HG03103 (cell line): ENCODE data around the gene SEC22A.

Source experiments
- ATAC-seq: cut with Tn5 transposase; IDR thresholded peaks from one replicate; pipeline ENCODE4 v1.9.1; 2021; ENCODE audit warnings: low read depth; ENCODE audit not compliant: unreplicated experiment

The SEC22A gene

GRCh38 chr3:123300583-123300982 is 98.8 kb downstream of the SEC22A start:
- ATAC-seq: no peak

GRCh38 chr3:123301331-123302184 is 99.8 kb downstream of the SEC22A start:
- ATAC-seq: no peak

GRCh38 chr3:123302961-123303360 is 101.2 kb downstream of the SEC22A start:
- ATAC-seq: no peak

DNA sequence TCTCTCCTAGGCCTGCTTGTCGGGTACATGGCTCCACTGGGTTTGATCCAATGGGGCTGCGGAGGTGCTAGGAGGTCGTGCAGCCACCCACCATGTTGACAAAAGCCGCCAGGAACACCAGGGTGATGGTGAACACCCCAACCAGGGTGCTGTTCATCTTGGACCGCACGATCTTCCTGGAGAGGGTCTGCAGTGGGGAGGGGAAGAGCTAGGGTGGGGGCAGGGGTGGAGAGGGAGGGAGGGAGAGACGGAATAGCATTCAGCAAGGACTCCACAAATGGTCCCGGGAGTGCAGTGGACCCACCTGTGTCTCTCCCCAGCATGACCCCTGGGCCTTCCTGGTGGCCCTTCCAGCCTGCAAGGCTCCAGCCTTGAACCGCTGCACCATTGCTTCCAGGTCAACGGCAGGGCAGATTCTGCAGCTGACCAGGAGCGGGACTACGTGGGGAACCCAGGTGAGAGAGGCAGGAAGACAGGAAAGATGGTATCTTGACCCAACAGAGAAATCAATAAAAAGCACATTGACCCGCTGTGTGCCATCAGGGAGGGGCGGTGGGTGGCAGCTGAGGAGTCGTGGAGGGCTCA is 102.3 kb downstream of the SEC22A start:
- no peak for ATAC-seq

DNA sequence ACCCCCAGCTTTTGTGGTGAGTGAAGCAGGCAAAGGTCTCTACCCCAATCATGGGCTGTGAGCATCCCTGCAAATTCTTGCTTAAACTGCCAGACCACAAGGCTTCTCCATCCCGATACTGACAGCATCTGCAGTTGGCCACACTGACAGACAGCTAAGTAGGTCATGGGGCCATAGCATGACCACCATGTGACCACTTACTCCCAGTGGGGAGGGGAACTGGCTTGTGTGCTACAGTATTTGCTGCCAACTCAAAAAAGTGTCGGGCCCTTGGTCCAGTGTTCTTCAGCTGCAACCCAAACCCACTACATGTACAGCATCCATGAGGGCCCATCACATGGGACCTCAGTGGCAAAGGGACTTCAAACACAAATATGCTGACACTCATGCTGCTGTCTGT is 103.4 kb downstream of the SEC22A start:
- no peak for ATAC-seq

- no peak for ATAC-seq
Observed at GRCh38 chr3:123307064-123307463, 105.3 kb downstream of the SEC22A start.

- no peak for ATAC-seq
Observed at GRCh38 chr3:123310186-123310585, 108.4 kb downstream of the SEC22A start.

DNA sequence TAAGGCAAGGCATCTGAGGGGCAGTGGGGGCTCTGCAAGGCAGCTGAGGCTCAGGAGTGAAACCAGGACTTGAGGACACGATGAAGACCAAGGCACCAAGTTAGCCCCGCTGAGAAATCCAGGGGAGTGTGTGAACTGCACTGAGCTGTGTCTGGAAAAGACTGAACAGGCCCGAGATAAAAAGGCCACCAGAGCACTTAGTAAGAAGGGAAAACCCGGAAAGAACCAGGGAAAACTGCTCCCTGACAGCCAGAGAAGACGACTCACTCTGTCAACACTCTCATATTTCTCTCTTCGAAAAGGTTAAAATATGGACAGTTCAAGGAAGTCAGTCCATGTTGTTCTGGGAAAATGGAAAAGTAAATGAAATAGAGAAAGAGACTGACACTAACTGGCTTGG is 109.0 kb downstream of the SEC22A start:
- no peak for ATAC-seq

DNA sequence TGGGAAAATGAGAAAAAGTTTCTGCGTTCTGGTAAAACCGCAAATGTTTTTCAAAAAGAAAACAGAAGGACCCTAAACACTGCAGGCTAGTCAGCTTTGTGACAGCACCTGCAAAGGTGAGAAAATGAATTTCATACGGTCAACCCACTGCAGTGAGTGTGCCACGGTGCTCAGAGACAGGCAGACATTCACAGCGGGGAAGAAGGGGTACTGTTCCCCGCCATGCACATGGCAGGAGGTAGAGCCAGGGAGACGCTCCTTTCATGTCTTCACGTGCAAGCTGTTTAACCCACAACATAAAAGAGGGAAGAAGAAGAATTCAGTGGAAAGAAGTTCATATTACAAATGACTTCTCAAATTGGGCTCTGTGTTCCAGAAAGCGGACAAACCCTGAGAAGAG is 109.5 kb downstream of the SEC22A start:
- ATAC-seq: no peak

- no peak for ATAC-seq
Observed at GRCh38 chr3:123312331-123313265, 110.9 kb downstream of the SEC22A start.

DNA sequence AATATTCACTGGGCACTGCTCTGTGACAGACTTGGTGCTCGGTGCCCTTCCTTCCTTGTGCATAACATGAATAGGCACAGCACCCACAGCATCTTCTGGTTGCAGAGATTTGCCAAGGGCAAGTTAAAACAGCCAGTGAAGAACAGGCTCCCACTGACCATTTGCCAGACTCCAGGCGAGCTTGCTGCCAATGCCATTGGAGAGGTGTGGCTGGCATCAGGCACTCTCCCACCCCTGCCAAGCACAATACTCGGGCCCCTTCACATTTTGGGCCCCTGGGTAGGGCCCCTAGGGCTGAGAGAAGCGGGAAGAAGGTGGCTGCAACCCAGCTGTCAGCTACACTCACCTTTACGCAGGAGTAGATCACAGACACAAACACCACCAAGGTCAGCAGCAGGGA is 112.1 kb downstream of the SEC22A start:
- ATAC-seq: no peak

DNA sequence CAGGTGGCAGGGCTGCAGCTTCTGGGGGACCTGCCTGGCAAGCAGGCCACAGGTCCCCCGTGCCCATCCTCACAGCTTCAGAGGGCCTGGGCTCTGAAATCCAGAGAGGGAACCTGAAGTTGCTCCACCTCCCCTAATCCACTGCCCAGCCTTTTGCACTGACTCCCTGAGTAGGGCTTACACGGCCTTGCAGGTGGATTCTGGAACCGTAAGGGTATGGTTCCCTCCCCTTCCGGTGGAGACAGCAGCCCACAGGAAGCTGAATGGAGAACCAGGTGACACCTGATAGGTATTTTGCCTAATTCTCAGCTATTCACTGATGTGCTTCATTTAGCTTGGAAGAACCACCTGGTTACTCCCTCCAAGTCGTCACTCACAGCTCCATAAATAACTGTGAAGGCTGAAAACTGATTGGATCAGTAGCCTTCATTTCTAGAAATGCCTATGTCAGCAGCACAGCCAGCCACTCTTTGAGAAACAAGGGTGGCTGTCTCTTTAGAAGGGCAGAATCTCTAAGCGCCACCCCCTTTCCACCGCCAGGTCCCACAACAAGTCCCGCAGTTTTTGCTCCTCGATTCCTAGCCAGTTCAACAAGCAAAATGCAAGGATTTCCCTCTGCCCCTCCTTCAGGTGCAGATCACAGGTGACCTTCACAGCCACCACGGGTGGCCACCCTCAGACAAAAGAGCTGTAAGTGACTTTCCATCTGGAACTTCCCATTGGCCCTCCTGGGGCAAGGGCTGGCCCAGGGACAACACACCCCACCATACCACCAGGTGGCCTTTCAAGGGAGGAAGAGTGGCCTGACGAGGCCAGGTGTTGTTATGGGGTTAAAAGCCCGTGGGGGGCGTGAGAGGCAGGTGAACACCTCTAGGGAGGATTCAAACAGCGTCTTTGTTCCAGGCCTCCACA is 112.9 kb downstream of the SEC22A start:
- ATAC-seq: no peak

DNA sequence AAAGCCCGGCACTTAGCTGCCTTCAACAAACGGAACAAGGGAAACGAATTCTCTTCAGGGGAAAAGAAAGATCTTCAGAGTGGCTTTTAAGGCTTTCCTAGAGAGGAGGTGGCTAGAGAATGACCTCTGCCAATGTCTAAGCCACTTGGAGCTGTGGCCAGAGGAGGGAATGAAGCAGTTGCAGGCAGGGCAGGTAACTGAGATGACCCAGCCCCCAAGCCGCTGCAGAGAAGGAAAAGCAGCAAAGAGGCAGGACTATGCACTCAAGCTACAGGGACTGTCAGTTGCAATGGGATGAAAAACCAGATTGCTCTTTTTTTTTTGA is 113.5 kb downstream of the SEC22A start:
- ATAC-seq: no peak

DNA sequence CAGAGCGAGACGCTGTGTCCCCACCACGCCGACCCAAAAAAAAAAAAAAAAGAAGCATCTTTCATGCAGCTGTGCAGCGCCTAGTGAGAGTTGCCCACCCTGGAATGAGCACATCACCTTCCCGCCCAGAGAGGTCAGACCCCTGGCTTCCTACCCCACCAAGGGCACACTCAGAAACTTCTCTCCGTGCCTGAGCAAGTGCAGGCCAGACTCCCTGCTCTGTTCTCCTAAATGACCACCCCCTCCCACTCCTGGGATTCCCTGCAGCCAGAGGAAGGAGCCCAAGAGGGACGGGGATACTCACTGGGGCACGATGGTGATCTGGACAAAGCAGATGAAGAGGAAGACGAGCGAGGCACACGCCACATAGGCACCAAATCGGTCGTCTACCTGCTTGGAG is 116.0 kb downstream of the SEC22A start:
- no peak for ATAC-seq

DNA sequence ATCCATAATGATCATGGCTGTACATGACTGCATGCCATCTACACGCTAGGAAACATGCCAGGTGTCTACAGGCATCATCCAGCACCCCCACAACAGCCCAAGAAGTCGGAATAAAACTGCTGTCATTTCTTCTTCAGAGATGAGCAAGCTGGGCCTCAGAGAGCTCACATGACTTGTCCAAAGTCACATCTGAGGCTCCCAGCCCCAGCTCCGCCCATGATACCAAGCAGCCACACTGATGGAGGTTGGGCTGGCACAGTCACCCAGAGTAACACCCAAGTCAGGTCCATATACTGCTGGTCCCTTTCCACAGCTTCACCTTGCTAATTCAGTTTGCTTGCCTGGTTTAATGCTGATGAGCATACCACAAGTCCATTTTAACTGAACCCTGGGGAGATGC is 116.6 kb downstream of the SEC22A start:
- ATAC-seq: no peak

GRCh38 chr3:123319760-123320159 is 118.0 kb downstream of the SEC22A start:
- ATAC-seq: no peak

- ATAC-seq: no peak
Observed at GRCh38 chr3:123320221-123320620, 118.5 kb downstream of the SEC22A start.

DNA sequence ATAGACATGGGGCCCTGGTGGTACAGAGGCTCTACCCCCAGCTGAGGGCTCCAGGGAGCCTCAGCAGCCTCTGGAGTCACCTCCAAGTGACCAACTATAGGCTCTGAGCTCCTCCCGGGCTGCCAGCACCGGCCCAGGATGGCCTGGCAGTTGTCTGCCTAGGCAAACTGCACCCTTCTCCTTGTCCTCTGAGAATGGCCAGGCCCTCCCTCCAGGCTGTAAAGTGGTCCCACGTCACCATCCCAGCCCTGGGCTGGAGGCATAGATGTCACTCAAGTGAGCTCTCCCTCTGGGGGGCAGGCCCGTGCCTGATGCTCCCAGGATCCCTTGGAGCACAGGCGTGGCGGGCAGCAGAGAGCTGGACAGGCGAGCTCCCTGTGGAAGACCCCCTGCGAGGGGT is 120.1 kb downstream of the SEC22A start:
- ATAC-seq: no peak

GRCh38 chr3:123322866-123323265 is 121.1 kb downstream of the SEC22A start:
- ATAC-seq: no peak
